Omental fat pad (tissue), 4 donors: ENCODE data around the gene PPP1R7. TPM values are rescaled to one million over a fixed set of nuclear protein-coding genes. Genes with fewer than 3 reads are reported as not detected.

Experiments
- ATAC-seq: fragments of 150-250 bp; one replicate; pipeline ENCODE4 v1.9.1; 2016; ENCODE audit warnings: mild to moderate bottlenecking, moderate library complexity; ENCODE audit not compliant: low FRiP score
- DNase-seq: peaks from one replicate; pipeline ENCODE4 v3.0.0-alpha.2; 2019; ENCODE audit warnings: low spot score
- CTCF ChIP-seq, 3 donors: fragments of 450-650 bp; IDR thresholded peaks; one replicate each; pipeline ENCODE4 v1.5.1; 2016 to 2017; ENCODE audit warnings: antibody characterized with exemption in 3 of 3, mild to moderate bottlenecking in 3 of 3, moderate library complexity in 2 of 3
- total RNA-seq, 4 donors: library from RNA; depleted of rRNA; stranded (reverse); fragments of >200 nt; gene quantifications; one replicate each; pipeline ENCODE4 v1.1.0, GENCODE V29; 2016

The PPP1R7 gene
- total RNA-seq, 4 donors from 2014 or later = 33.4 to 41.8 (median 35.4) TPM

GRCh38 chr2:241211276-241211675, 61.0 kb downstream of the PPP1R7 start:
- DNase-seq (no peak), ATAC-seq (no peak)
- TF ChIP-seq CTCF (IDR thresholded peaks at IDR 0.05) = no peak

- TF ChIP-seq CTCF (IDR thresholded peaks at IDR 0.05) = no peak
- ATAC-seq = no peak
- DNase-seq = no peak
Observed at GRCh38 chr2:241213041-241213440, 62.8 kb downstream of the PPP1R7 start.

GRCh38 chr2:241213567-241213966, 63.3 kb downstream of the PPP1R7 start:
- ATAC-seq (no peak), DNase-seq (no peak)
- TF ChIP-seq CTCF (IDR thresholded peaks at IDR 0.05) = no peak

- ATAC-seq (no peak), DNase-seq (no peak)
- no peak for TF ChIP-seq CTCF (IDR thresholded peaks at IDR 0.05)
Observed at GRCh38 chr2:241214209-241214608, 63.9 kb downstream of the PPP1R7 start.

GRCh38 chr2:241214766-241215165, 64.5 kb downstream of the PPP1R7 start:
- no peak for DNase-seq
- TF ChIP-seq CTCF (IDR thresholded peaks at IDR 0.05) = no peak
- ATAC-seq = no peak

GRCh38 chr2:241215421-241215820, 65.2 kb downstream of the PPP1R7 start:
- TF ChIP-seq CTCF (IDR thresholded peaks at IDR 0.05) = no peak
- ATAC-seq (no peak), DNase-seq (no peak)

- ATAC-seq (no peak), DNase-seq (no peak)
- no peak for TF ChIP-seq CTCF (IDR thresholded peaks at IDR 0.05)
Observed at GRCh38 chr2:241216211-241216761, 66.0 kb downstream of the PPP1R7 start.
